HepG2 (cell line): ENCODE measurements around the gene BCL2L11. TPM values are rescaled to one million over a fixed set of nuclear protein-coding genes. Genes with fewer than 3 reads are reported as not detected.
A peak's percentile ranks its signal among the peaks of the same experiment; 100 is the strongest.

Source experiments
- DMAP1 ChIP-seq: IDR thresholded peaks from 2 replicates; pipeline ENCODE4 v1.6.1; 2016
- HMGXB4 ChIP-seq, 2 experiments: sonication (generic) in 1 of 2; formaldehyde crosslinking in 1 of 2; IDR thresholded peaks; 2 replicates each; pipeline versions ENCODE4 v1.4.0 to v1.6.1; 2018 to 2020; ENCODE audit warnings: missing genetic modification reagents in 2 of 2, borderline replicate concordance in 1 of 2, low read depth in 1 of 2, mild to moderate bottlenecking in 1 of 2, missing biosample characterization in 1 of 2
- MYC ChIP-seq: sonication (generic); formaldehyde crosslinking; IDR thresholded peaks from 2 replicates; pipeline ENCODE4 v1.9.0; 2021; ENCODE audit warnings: missing genetic modification reagents, borderline replicate concordance
- NAIF1 ChIP-seq: sonication (generic); formaldehyde crosslinking; IDR thresholded peaks from 2 replicates; pipeline ENCODE4 v1.5.0; 2020; ENCODE audit warnings: mild to moderate bottlenecking, missing genetic modification reagents, borderline replicate concordance
- RBM39 ChIP-seq: fragments of 200-400 bp; formaldehyde crosslinking; IDR thresholded peaks from one replicate; pipeline ENCODE4 v1.6.1; 2018; ENCODE audit warnings: antibody characterized with exemption, mild to moderate bottlenecking, low read depth, low read length; ENCODE audit not compliant: poor library complexity, severe bottlenecking
- TMF1 ChIP-seq: sonication (generic); formaldehyde crosslinking; IDR thresholded peaks from 2 replicates; pipeline ENCODE4 v1.8.1; 2022; ENCODE audit warnings: low read depth, missing genetic modification reagents
- YEATS4 ChIP-seq: sonication (generic); formaldehyde crosslinking; IDR thresholded peaks from 2 replicates; pipeline ENCODE4 v1.4.0; 2020; ENCODE audit warnings: missing genetic modification reagents, borderline replicate concordance
- ZBTB8A ChIP-seq: sonication (generic); formaldehyde crosslinking; IDR thresholded peaks from 2 replicates; pipeline ENCODE4 v1.4.0; 2020; ENCODE audit warnings: mild to moderate bottlenecking, low read depth, missing genetic modification reagents, borderline replicate concordance
- ZFP37 ChIP-seq: sonication (generic); formaldehyde crosslinking; IDR thresholded peaks from 2 replicates; pipeline ENCODE4 v1.4.0; 2020; ENCODE audit warnings: missing genetic modification reagents, borderline replicate concordance
- ZNF660 ChIP-seq: sonication (generic); formaldehyde crosslinking; IDR thresholded peaks from 2 replicates; pipeline ENCODE4 v1.5.1; 2020; ENCODE audit warnings: mild to moderate bottlenecking, low read depth, missing genetic modification reagents, borderline replicate concordance
- ZNF746 ChIP-seq: sonication (generic); formaldehyde crosslinking; IDR thresholded peaks from 2 replicates; pipeline ENCODE4 v1.8.0; 2022; ENCODE audit warnings: mild to moderate bottlenecking, missing genetic modification reagents
- ZNF749 ChIP-seq: sonication (generic); formaldehyde crosslinking; IDR thresholded peaks from 2 replicates; pipeline ENCODE4 v1.8.0; 2022; ENCODE audit warnings: mild to moderate bottlenecking, missing genetic modification reagents, moderate library complexity, borderline replicate concordance
- ZNF770 ChIP-seq: sonication (generic); formaldehyde crosslinking; IDR thresholded peaks from 2 replicates; pipeline ENCODE4 v1.5.0; 2020; ENCODE audit warnings: mild to moderate bottlenecking, missing genetic modification reagents
- ZNF850 ChIP-seq: sonication (generic); formaldehyde crosslinking; conservative IDR thresholded peaks from 2 replicates; pipeline ENCODE4 v1.9.0; 2021; ENCODE audit warnings: mild to moderate bottlenecking, missing genetic modification reagents
- polyA plus RNA-seq, 8 experiments: library from polyadenylated mRNA; depleted of rRNA in 3 of 8; stranded (reverse) in 7 of 8; unstranded in 1 of 8; fragments of >200 nt; fragmentation: Illumina TruSeq in 4 of 8; extraction: Trizol in 4 of 8; gene quantifications; 2 replicates each; pipeline versions ENCODE4 v1.2.1 to v1.2.3, GENCODE V29; 2011 to 2016; ENCODE audit warnings: low read depth in 4 of 8, missing spikeins in 1 of 8, mixed read lengths in 1 of 8; ENCODE audit not compliant: insufficient read depth in 1 of 8
- total RNA-seq, 5 experiments: library from RNA; depleted of rRNA; stranded (reverse); fragments of >200 nt; fragmentation: Illumina TruSeq; extraction: Trizol; gene quantifications; 2 replicates each; pipeline ENCODE4 v1.2.3, GENCODE V29; 2016; ENCODE audit warnings: low read depth in 1 of 5
- TF ChIP-seq, protein P1 (sequence below): sonication (generic); formaldehyde crosslinking; IDR thresholded peaks from 2 replicates; pipeline ENCODE4 v1.4.0; 2020; ENCODE audit warnings: mild to moderate bottlenecking, missing genetic modification reagents
- TF ChIP-seq, protein P2 (sequence below): sonication (generic); formaldehyde crosslinking; IDR thresholded peaks from 2 replicates; pipeline ENCODE4 v1.5.0; 2020; ENCODE audit warnings: missing genetic modification reagents

BCL2L11 gene
- total and polyA plus RNA-seq, 2 of the 13 experiments (the other 11 are each of a cell fraction or from before 2014, with no cell fraction given): 6.1 to 9.7 TPM

DNA sequence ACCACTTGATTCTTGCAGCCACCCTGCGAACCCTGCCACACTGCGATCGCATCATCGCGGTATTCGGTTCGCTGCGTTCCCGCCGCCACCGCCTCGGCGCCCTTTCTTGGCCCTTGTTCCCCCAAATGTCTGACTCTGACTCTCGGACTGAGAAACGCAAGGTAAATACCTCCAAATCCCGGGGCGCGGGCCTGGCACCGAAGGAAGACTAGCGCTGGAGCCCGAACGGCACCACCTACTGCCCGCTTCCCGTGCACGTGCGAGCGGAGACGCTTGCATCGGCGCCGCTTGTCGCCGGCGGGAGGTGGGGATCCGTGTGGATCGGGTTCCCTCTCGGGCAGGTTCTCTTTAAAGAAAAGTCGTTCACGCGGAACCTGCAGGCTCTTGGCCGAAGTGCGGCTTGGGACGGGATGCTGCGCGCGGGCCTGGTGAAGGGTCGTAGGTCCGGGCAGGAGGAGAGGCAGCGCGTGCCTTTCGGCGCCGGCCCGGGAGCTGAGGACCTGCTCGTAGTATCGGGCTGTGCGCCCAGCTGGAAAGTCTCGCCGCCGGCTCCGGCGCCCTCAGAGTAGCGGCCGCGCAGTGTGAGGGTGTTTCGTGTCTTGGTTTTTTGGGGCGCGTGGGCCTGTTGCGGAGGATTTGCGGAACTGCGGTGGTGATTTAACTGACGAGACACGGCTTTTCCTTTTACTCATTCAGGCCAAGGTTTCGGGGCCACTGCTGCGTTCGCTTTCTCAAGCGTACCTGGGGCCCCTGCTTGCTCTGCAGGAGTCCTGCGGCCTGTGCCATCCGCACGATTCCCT, 514 bp downstream of the BCL2L11 start (continued):
- TF ChIP-seq HMGXB4 (CRISPR knock-in tag; IDR thresholded peaks at IDR 0.05; ENCODE audit: borderline replicate concordance in 1 of 2, low read depth in 1 of 2) (peak in 1 of 2 experiments; percentile 15; a peak in 3 of 4 replicates), ZNF746 (CRISPR knock-in tag) (0 out of 2 replicates have a peak, but pooled peaks have one; percentile 47), TMF1 (CRISPR knock-in tag) (no peak), MYC (CRISPR knock-in tag) (peak; percentile 35; the same call in 1 of the 2 replicates), ZNF770 (CRISPR knock-in tag) (no peak), DMAP1 (CRISPR knock-in tag) (no peak), ZBTB8A (CRISPR knock-in tag) (0 out of 2 replicates have a peak, but pooled peaks have one; percentile 23), ZNF850 (peak; percentile 84; the same call in 1 of the 2 replicates), NAIF1 (peak; percentile 16; the same call in 1 of the 2 replicates), RBM39 (peak; percentile 29), ZNF660 (CRISPR knock-in tag) (no peak), YEATS4 (CRISPR knock-in tag) (no peak), ZNF749 (CRISPR knock-in tag) (no peak), ZFP37 (CRISPR knock-in tag) (no peak)
- TF ChIP-seq, protein P1, sequence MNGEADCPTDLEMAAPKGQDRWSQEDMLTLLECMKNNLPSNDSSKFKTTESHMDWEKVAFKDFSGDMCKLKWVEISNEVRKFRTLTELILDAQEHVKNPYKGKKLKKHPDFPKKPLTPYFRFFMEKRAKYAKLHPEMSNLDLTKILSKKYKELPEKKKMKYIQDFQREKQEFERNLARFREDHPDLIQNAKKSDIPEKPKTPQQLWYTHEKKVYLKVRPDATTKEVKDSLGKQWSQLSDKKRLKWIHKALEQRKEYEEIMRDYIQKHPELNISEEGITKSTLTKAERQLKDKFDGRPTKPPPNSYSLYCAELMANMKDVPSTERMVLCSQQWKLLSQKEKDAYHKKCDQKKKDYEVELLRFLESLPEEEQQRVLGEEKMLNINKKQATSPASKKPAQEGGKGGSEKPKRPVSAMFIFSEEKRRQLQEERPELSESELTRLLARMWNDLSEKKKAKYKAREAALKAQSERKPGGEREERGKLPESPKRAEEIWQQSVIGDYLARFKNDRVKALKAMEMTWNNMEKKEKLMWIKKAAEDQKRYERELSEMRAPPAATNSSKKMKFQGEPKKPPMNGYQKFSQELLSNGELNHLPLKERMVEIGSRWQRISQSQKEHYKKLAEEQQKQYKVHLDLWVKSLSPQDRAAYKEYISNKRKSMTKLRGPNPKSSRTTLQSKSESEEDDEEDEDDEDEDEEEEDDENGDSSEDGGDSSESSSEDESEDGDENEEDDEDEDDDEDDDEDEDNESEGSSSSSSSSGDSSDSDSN (CRISPR knock-in tag): peak; percentile 47
- TF ChIP-seq, protein P2, sequence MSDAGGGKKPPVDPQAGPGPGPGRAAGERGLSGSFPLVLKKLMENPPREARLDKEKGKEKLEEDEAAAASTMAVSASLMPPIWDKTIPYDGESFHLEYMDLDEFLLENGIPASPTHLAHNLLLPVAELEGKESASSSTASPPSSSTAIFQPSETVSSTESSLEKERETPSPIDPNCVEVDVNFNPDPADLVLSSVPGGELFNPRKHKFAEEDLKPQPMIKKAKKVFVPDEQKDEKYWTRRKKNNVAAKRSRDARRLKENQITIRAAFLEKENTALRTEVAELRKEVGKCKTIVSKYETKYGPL (CRISPR knock-in tag): 0 out of 2 replicates have a peak, but pooled peaks have one; percentile 51
